PC-3 (cell line): ENCODE data around the gene SLC35D2. TPM values are rescaled to one million over a fixed set of nuclear protein-coding genes. Genes with fewer than 3 reads are reported as not detected.

ENCODE experiments used
- ATAC-seq: fragments of 200-7000 bp; cut with Tn5 transposase; 2 replicates; pipeline ENCODE4 v1.9.1; 2020; ENCODE audit warnings: mild to moderate bottlenecking, moderate library complexity
- BruUV-seq: library from RNA; stranded (reverse); fragments of 400-500 nt; replicated peaks from 2 replicates; lab custom pipeline; 2021; lab: Mats Ljungman, UMichigan
- CTCF ChIA-PET: fragments of 300-600 bp; sonication (Branson Sonifier 250); formaldehyde crosslinking; loops from one replicate; lab custom pipeline; 2022; ENCODE audit warnings: antibody characterized with exemption; lab: Charles Lee
- POLR2A ChIA-PET: fragments of 300-600 bp; sonication (Branson Sonifier 250); formaldehyde crosslinking; loops from one replicate; lab custom pipeline; 2022; ENCODE audit warnings: antibody characterized with exemption; ENCODE audit not compliant: unreplicated experiment; lab: Charles Lee
- DNase-seq: peaks from one replicate; pipeline ENCODE4 v3.0.0-alpha.2; 2015
- H2AFZ ChIP-seq: fragments of 300-600 bp; sonication (generic); 2 replicates; pipeline ENCODE4 v1.6.0; 2016; ENCODE audit warnings: antibody characterized with exemption, low read length
- H3F3A ChIP-seq: fragments of 300-600 bp; sonication (generic); one replicate; pipeline ENCODE4 v1.6.0; 2017; ENCODE audit warnings: antibody characterized with exemption, low read length, control low read depth, mild to moderate bottlenecking; ENCODE audit not compliant: unreplicated experiment
- H3K27ac ChIP-seq: fragments of 300-600 bp; sonication (generic); 2 replicates; pipeline ENCODE4 v1.5.1; 2016; ENCODE audit warnings: mild to moderate bottlenecking, low read length
- H3K27me3 ChIP-seq: fragments of 300-600 bp; sonication (generic); 2 replicates; pipeline ENCODE4 v1.6.1; 2016; ENCODE audit warnings: low read length, mixed read lengths
- H3K36me3 ChIP-seq: fragments of 300-600 bp; sonication (generic); 2 replicates; pipeline ENCODE4 v1.6.1; 2016; ENCODE audit warnings: low read depth, mixed run types, low read length, mixed read lengths
- H3K4me1 ChIP-seq: fragments of 300-600 bp; sonication (generic); 2 replicates; pipeline ENCODE4 v1.5.1; 2016; ENCODE audit warnings: low read length; ENCODE audit not compliant: insufficient read depth
- H3K4me2 ChIP-seq: fragments of 300-600 bp; sonication (generic); 2 replicates; pipeline ENCODE4 v1.6.0; 2016; ENCODE audit warnings: low read length
- H3K4me3 ChIP-seq: fragments of 300-600 bp; sonication (generic); 2 replicates; pipeline ENCODE4 v1.5.1; 2016; ENCODE audit warnings: mild to moderate bottlenecking, low read length, mixed read lengths
- H3K79me2 ChIP-seq: fragments of 300-600 bp; sonication (generic); 2 replicates; pipeline ENCODE4 v1.6.1; 2017; ENCODE audit warnings: low read length, mixed read lengths
- H3K9ac ChIP-seq: fragments of 300-600 bp; sonication (generic); 2 replicates; pipeline ENCODE4 v1.6.0; 2016; ENCODE audit warnings: mild to moderate bottlenecking, low read length
- H3K9me2 ChIP-seq: fragments of 300-600 bp; sonication (generic); replicated peaks from 2 replicates; pipeline ENCODE4 v1.6.1; 2016; ENCODE audit warnings: mixed run types, low read length, mixed read lengths
- H3K9me3 ChIP-seq: fragments of 300-600 bp; sonication (generic); 2 replicates; pipeline ENCODE4 v1.6.1; 2016; ENCODE audit warnings: low read length, mixed read lengths
- H4K20me1 ChIP-seq: fragments of 300-600 bp; sonication (generic); 2 replicates; pipeline ENCODE4 v1.6.1; 2016; ENCODE audit warnings: low read length, mixed read lengths
- CTCF ChIP-seq: fragments of 300-600 bp; sonication (generic); conservative IDR thresholded peaks from 2 replicates; pipeline ENCODE4 v1.5.1; 2017; ENCODE audit warnings: antibody characterized with exemption, low read depth, mild to moderate bottlenecking, low read length
- EZH2 ChIP-seq: fragments of 300-600 bp; sonication (generic); IDR thresholded peaks from one replicate; pipeline ENCODE4 v1.6.1; 2017; ENCODE audit warnings: antibody characterized with exemption, mild to moderate bottlenecking, low read length; ENCODE audit not compliant: unreplicated experiment
- EZH2phosphoT487 ChIP-seq: fragments of 300-600 bp; sonication (generic); IDR thresholded peaks from 2 replicates; pipeline ENCODE4 v1.6.1; 2018; ENCODE audit warnings: mild to moderate bottlenecking, antibody characterized with exemption, low read length, borderline replicate concordance
- intact Hi-C: fragments of 100-400 bp; cut with micrococcal nuclease; formaldehyde crosslinking; loops from 2 replicates; pipeline ENCODE4 v1.9.0; 2023
- total RNA-seq: library from RNA; depleted of rRNA; stranded (reverse); fragments of >200 nt; gene quantifications from 2 replicates; pipeline ENCODE4 v1.2.3, GENCODE V29; 2014

SLC35D2 gene
- total RNA-seq, 1 experiment from 2014 or later: 21.5 TPM

GRCh38 chr9:96417051-96417586 is 33.6 kb upstream of the SLC35D2 start:
- CTCF ChIA-PET: interaction anchor here (0.6 kb wide), 1 partner anchor 49 kb away, joined by 5 read pairs; no protein-coding TSS in a partner anchor
- POLR2A ChIA-PET: no interaction called here

GRCh38 chr9:96413302-96414221 is 30.1 kb upstream of the SLC35D2 start:
- H3K4me3 ChIP-seq: no peak overlapping the region
- POLR2A ChIA-PET: no interaction called here
- H3F3A ChIP-seq: no peaks in the 10 kb centered on the region
- H3K27me3 ChIP-seq: no peaks in the 10 kb centered on the region
- intact Hi-C loops: no loop called here
- H4K20me1 ChIP-seq: peaks cover 5% of the 10 kb centered on the region; the same call in 1 of the 2 replicates
- TF ChIP-seq CTCF (no peak), EZH2phosphoT487 (no peak), EZH2 (no peak)
- H3K36me3 ChIP-seq: peaks cover 5% of the 10 kb centered on the region
- H2AFZ ChIP-seq: no peak overlapping the region
- H3K9me3 ChIP-seq: no peaks in the 10 kb centered on the region
- H3K9me2 ChIP-seq: no peaks in the 10 kb centered on the region
- peaks cover 76% of the 10 kb centered on the region for H3K79me2 ChIP-seq
- no peak overlapping the region for H3K9ac ChIP-seq
- no peaks in the 10 kb centered on the region for H3K4me1 ChIP-seq
- DNase-seq (no peak), ATAC-seq (no peak)
- CTCF ChIA-PET: no interaction called here
- BruUV-seq: no TSS peak
- no peak overlapping the region for H3K27ac ChIP-seq
- H3K4me2 ChIP-seq: no peak overlapping the region

More at GRCh38 chr9:96417051-96417586, 33.6 kb upstream of the SLC35D2 start:
- peak overlapping the region; percentile 74 for H3K9ac ChIP-seq
- H3K27me3 ChIP-seq: no peaks in the 10 kb centered on the region
- H3K27ac ChIP-seq: no peak overlapping the region
- TF ChIP-seq CTCF: no peak
- TF ChIP-seq EZH2: no peak
- TF ChIP-seq EZH2phosphoT487: no peak
- H4K20me1 ChIP-seq: 0 out of 2 replicates have a peak, but pooled peaks cover 5% of the 10 kb centered on the region
- peak; percentile 74 for DNase-seq
- BruUV-seq: TSS peak; percentile 68
- H3K4me2 ChIP-seq: peak overlapping the region; percentile 85
- peaks cover 51% of the 10 kb centered on the region for H3K79me2 ChIP-seq
- intact Hi-C loops: loop anchor here (5.0 kb wide), 1 partner anchor 35 kb away; the partner anchor contains the start of gene SLC35D2
- ATAC-seq: peak; percentile 0; the same call in 1 of the 2 replicates
- no peaks in the 10 kb centered on the region for H3K9me2 ChIP-seq
- peak overlapping the region; percentile 83 for H3K4me3 ChIP-seq
- no peaks in the 10 kb centered on the region for H3K36me3 ChIP-seq
- H3F3A ChIP-seq: peaks cover 10% of the 10 kb centered on the region
- H3K4me1 ChIP-seq: peaks cover 19% of the 10 kb centered on the region
- no peaks in the 10 kb centered on the region for H3K9me3 ChIP-seq
- peak overlapping the region; percentile 72 for H2AFZ ChIP-seq
